Brain microvascular endothelial cell (primary cell): ENCODE results near the gene SENP6.
"Not testable (repeated sequence)": the region's sequence is repeated elsewhere in the genome, so short reads cannot be mapped to it uniquely, and the experiment has no call there.

Experiments used
- DNase-seq: peaks from one replicate; pipeline ENCODE4 v3.0.0-alpha.2; 2020
- H3K27ac ChIP-seq: fragments of 250-450 bp; sonication (Bioruptor Pico); 2 replicates; pipeline ENCODE4 v1.5.1; 2020; ENCODE audit warnings: mild to moderate bottlenecking, moderate library complexity
- H3K27me3 ChIP-seq: fragments of 250-450 bp; sonication (Bioruptor Pico); replicated peaks from 2 replicates; pipeline ENCODE4 v1.5.1; 2020; ENCODE audit warnings: mild to moderate bottlenecking
- H3K36me3 ChIP-seq: fragments of 250-450 bp; sonication (Bioruptor Pico); replicated peaks from 2 replicates; pipeline ENCODE4 v1.5.1; 2020; ENCODE audit warnings: mild to moderate bottlenecking
- H3K4me3 ChIP-seq: 2 replicates; pipeline ENCODE4 v1.5.1; 2011; ENCODE audit warnings: low read depth, mild to moderate bottlenecking, control low read depth, low read length, moderate library complexity
- in situ Hi-C: cut with HindIII; loops from 2 replicates; pipeline ENCODE4 v1.10.0; 2017; ENCODE audit warnings: low sequenced_read_pairs, low pct_ligation_motif_present
- TF ChIP-seq, protein P1 (sequence below): IDR thresholded peaks from 2 replicates; pipeline ENCODE4 v1.5.1; 2011; ENCODE audit warnings: low read depth, mild to moderate bottlenecking, moderate library complexity, low read length, control low read depth, inconsistent platforms; ENCODE audit errors: missing control alignments

SENP6 gene

DNA sequence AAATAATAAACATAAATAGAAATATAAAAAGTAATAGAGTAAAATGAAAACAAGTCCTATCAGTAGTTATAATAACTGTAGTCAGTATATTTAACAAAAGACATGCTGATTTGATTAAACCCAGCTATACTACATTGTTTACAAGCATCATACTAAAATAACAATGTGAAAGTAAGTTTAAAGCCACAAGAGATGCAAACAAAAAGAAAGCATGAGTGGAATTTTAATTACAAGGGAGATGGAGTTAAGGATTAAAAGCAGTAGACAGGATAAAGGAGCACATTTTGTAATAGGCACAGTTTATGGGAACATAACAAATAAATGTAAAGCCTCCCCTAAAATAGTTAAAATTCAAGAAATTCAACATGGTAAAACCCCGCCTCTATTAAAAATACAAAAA, 41.5 kb downstream of the SENP6 start:
- no peak for DNase-seq
- H3K36me3 ChIP-seq: peaks cover 9% of the 10 kb centered on the region
- TF ChIP-seq, protein P1, sequence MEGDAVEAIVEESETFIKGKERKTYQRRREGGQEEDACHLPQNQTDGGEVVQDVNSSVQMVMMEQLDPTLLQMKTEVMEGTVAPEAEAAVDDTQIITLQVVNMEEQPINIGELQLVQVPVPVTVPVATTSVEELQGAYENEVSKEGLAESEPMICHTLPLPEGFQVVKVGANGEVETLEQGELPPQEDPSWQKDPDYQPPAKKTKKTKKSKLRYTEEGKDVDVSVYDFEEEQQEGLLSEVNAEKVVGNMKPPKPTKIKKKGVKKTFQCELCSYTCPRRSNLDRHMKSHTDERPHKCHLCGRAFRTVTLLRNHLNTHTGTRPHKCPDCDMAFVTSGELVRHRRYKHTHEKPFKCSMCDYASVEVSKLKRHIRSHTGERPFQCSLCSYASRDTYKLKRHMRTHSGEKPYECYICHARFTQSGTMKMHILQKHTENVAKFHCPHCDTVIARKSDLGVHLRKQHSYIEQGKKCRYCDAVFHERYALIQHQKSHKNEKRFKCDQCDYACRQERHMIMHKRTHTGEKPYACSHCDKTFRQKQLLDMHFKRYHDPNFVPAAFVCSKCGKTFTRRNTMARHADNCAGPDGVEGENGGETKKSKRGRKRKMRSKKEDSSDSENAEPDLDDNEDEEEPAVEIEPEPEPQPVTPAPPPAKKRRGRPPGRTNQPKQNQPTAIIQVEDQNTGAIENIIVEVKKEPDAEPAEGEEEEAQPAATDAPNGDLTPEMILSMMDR: no peak
- H3K4me3 ChIP-seq: no peak overlapping the region
- H3K27me3 ChIP-seq: no peaks in the 10 kb centered on the region
- H3K27ac ChIP-seq: no peak overlapping the region
- in situ Hi-C loops: no loop called here

DNA sequence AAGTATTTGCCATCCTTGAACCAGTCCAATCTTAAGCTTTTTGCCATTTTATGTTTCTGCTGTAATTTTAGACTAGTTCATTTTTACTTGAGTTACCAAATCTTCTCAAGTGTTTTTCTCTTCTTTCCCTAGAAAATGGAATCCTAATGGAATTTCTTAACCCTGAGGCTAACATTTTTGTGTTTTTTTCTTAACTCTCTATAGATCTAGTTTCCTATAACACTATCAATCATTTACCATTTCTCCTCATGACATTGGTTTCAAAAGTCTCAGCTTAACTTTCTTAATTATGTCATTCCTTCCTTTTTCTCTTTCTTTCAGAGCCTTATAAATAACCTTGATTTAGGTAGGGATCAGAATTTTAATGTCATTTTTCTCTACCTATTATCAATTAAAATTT, 54.8 kb downstream of the SENP6 start:
- no peak for DNase-seq
- H3K27ac ChIP-seq: no peak overlapping the region
- H3K4me3 ChIP-seq: no peak overlapping the region
- H3K36me3 ChIP-seq: peaks cover 35% of the 10 kb centered on the region
- H3K27me3 ChIP-seq: no peaks in the 10 kb centered on the region
- in situ Hi-C loops: no loop called here
- TF ChIP-seq, protein P1: no peak

DNA sequence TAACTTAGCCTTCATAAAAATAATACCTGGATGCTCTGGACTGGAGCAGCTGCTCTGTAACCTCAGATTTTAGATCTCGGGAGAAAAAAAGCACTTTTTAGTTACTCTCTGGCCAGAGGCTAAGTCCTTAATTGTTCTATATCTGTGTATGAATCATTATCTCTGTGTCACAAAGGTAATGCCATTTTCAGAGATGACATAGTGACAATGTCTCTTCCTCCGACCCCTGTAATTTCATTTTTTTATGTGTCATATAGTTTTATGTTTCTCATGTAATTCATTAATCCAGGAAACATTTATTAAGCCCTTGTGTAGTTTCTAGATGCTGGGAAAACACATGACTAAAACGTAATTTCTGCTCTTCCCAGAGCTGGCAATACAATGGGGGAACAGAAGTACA, 55.6 kb downstream of the SENP6 start:
- in situ Hi-C loops: no loop called here

DNA sequence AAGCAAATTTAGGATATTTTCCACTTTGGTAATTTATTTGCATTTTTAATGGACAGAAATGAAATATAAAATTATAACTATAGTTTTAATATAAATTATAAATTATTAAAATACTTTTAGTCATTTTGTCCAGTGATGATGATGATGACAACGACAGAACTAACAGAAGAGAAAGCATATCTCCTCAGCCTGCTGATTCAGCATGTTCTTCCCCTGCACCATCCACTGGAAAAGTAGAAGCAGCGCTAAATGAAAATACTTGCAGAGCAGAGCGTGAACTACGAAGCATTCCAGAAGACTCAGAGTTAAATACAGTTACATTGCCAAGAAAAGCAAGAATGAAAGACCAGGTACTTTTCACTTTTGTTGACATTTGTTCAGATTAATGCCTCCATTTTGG, 64.9 kb downstream of the SENP6 start:
- Histone ChIP-seq H3K4me3 (no peak overlapping the region), H3K27me3 (no peaks in the 10 kb centered on the region), H3K36me3 (peaks cover 36% of the 10 kb centered on the region), H3K27ac (no peak overlapping the region)
- no peak for DNase-seq
- TF ChIP-seq, protein P1: no peak
- in situ Hi-C loops: no loop called here

More for the DNA sequence above, 55.6 kb downstream of the SENP6 start:
- H3K27me3 ChIP-seq: no peaks in the 10 kb centered on the region
- no peak overlapping the region for H3K27ac ChIP-seq
- H3K36me3 ChIP-seq: peaks cover 33% of the 10 kb centered on the region
- H3K4me3 ChIP-seq: no peak overlapping the region
- no peak for DNase-seq
- TF ChIP-seq, protein P1: no peak

DNA sequence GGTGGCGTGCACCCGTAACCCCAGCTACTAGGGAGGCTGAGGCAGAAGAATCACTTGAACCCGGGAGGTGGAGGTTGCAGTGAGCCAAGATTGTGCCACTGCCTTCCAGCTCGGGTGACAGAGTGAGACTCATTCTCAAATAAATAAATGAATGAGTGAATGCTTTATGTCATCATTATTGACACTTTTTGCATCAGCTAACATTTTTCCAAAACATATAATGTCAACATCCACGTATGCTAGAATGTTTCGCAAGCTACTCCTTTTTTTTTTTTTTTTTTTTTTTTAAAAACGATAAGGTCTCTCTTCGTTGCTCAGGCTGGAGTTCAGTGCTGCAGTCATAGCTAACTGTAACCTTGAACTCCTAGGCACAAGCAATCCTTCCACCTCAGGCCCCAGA, 72.2 kb downstream of the SENP6 start:
- Histone ChIP-seq H3K36me3 (peaks cover 18% of the 10 kb centered on the region), H3K27ac (no peak overlapping the region), H3K4me3 (no peak overlapping the region), H3K27me3 (no peaks in the 10 kb centered on the region)
- in situ Hi-C loops: no loop called here
- no peak for DNase-seq
- TF ChIP-seq, protein P1: no peak

DNA sequence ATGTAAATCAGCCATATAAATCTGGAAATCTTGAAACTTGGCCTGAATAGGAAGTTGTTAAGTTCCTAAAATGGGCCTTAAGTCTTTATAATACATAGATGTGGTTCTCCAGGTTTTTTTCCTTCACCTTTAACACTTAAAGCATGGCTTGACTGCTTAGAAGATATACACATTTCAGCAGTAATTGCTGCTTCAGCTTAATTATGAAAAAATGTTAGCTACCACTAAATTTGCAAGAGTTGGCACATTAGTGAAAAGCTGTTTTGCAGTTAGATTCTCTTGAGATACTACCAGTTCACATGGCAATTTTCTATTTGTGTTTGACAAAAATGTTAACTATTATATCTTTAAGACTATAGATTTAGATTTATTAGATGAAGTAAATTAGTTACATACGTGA, 74.7 kb downstream of the SENP6 start:
- Histone ChIP-seq H3K27ac (no peak overlapping the region), H3K27me3 (no peaks in the 10 kb centered on the region), H3K4me3 (no peak overlapping the region), H3K36me3 (peaks cover 25% of the 10 kb centered on the region)
- DNase-seq: no peak
- TF ChIP-seq, protein P1: no peak
- in situ Hi-C loops: no loop called here

DNA sequence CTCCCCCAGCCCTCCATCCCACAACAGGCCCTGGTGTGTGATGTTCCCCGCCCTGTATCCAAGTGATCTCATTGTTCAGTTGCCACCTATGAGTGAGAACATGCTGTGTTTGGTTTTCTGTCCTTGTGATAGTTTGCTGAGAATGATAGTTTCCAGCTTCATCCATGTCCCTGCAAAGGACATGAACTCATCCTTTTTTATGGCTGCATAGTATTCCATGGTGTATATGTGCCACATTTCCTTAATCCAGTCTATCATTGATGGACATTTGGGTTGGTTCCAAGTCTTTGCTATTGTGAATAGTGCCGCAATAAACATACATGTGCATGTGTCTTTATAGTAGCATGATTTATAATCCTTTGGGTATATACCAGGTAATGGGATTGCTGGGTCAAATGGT, 80.9 kb downstream of the SENP6 start:
- H3K4me3 ChIP-seq, DNase-seq, H3K27me3 ChIP-seq, in situ Hi-C loops, H3K27ac ChIP-seq: not testable (repeated sequence)
- peaks cover 32% of the 10 kb centered on the region for H3K36me3 ChIP-seq

DNA sequence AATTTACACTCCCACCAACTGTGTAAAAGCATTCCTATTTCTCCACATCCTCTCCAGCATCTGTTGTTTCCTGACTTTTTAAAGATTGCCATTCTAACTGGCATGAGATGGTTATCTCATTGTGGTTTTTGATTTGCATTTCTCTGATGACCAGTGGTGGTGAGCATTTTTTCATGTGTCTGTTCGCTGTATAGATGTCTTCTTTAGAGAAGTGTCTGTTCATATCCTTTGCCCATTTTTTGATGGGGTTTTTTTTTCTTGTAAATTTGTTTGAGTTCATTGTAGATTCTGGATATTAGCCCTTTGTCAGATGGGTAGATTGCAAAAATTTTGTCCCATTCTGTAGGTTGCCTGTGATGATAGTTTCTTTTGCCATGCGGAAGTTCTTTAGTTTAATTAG, 81.3 kb downstream of the SENP6 start:
- H3K27me3 ChIP-seq, H3K27ac ChIP-seq, H3K4me3 ChIP-seq, in situ Hi-C loops, DNase-seq: not testable (repeated sequence)
- peaks cover 37% of the 10 kb centered on the region for H3K36me3 ChIP-seq
